DOHH2 (cell line): ENCODE data around the gene ARID5B.

Experiments
- H3F3A ChIP-seq: fragments of 200-600 bp; sonication (generic), shearing (Covaris generic); 2 replicates; pipeline ENCODE4 v1.6.0; 2016; ENCODE audit warnings: antibody characterized with exemption, mild to moderate bottlenecking; ENCODE audit not compliant: control insufficient read depth, insufficient read depth
- H3K27ac ChIP-seq: fragments of 200-600 bp; sonication (generic); 2 replicates; pipeline ENCODE4 v1.5.1; 2014; ENCODE audit warnings: low read depth, mild to moderate bottlenecking, low read length, moderate library complexity
- H3K27me3 ChIP-seq: fragments of 200-600 bp; sonication (generic); 2 replicates; pipeline ENCODE4 v1.6.1; 2014; ENCODE audit warnings: mild to moderate bottlenecking, low read length, mixed read lengths; ENCODE audit not compliant: control insufficient read depth
- H3K36me3 ChIP-seq: fragments of 200-600 bp; sonication (generic); 2 replicates; pipeline ENCODE4 v1.6.1; 2014; ENCODE audit warnings: mild to moderate bottlenecking, low read length, moderate library complexity, mixed read lengths; ENCODE audit not compliant: control insufficient read depth
- H3K4me1 ChIP-seq: fragments of 200-600 bp; sonication (generic); 2 replicates; pipeline ENCODE4 v1.6.1; 2014; ENCODE audit warnings: mild to moderate bottlenecking, low read length, mixed read lengths; ENCODE audit not compliant: control insufficient read depth
- H3K4me2 ChIP-seq: fragments of 200-600 bp; sonication (generic); 2 replicates; pipeline ENCODE4 v1.6.0; 2014; ENCODE audit warnings: mild to moderate bottlenecking, low read length, moderate library complexity
- H3K4me3 ChIP-seq: fragments of 200-600 bp; sonication (generic); 2 replicates; pipeline ENCODE4 v1.5.1; 2014; ENCODE audit warnings: mild to moderate bottlenecking, low read length, mixed read lengths
- H3K79me2 ChIP-seq: fragments of 200-600 bp; sonication (generic); 2 replicates; pipeline ENCODE4 v1.6.1; 2014; ENCODE audit warnings: mild to moderate bottlenecking, low read length, mixed read lengths; ENCODE audit not compliant: control insufficient read depth
- H3K9me2 ChIP-seq: fragments of 200-600 bp; sonication (generic); replicated peaks from 2 replicates; pipeline ENCODE4 v1.6.1; 2014; ENCODE audit warnings: mild to moderate bottlenecking, low read length, mixed read lengths; ENCODE audit not compliant: control insufficient read depth
- H3K9me3 ChIP-seq: fragments of 200-600 bp; sonication (generic); 2 replicates; pipeline ENCODE4 v1.6.1; 2014; ENCODE audit warnings: antibody characterized with exemption, low read length, mixed read lengths; ENCODE audit not compliant: control insufficient read depth, insufficient read depth
- H4K20me1 ChIP-seq: fragments of 200-600 bp; sonication (generic); 2 replicates; pipeline ENCODE4 v1.6.0; 2014; ENCODE audit warnings: low read depth, mild to moderate bottlenecking, antibody characterized with exemption, low read length, moderate library complexity; ENCODE audit not compliant: control insufficient read depth, insufficient read depth
- CTCF ChIP-seq: fragments of 200-600 bp; sonication (generic); IDR thresholded peaks from one replicate; pipeline ENCODE4 v1.5.1; 2014; ENCODE audit warnings: antibody characterized with exemption, mild to moderate bottlenecking, low read depth, low read length; ENCODE audit not compliant: poor library complexity, severe bottlenecking
- EZH2phosphoT487 ChIP-seq: fragments of 200-600 bp; sonication (generic); IDR thresholded peaks from 2 replicates; pipeline ENCODE4 v1.6.1; 2017; ENCODE audit warnings: borderline replicate concordance, mild to moderate bottlenecking, antibody characterized with exemption, low read length, moderate library complexity, mixed read lengths

The ARID5B gene

GRCh38 chr10:62073429-62073828, 171.9 kb downstream of the ARID5B start:
- Histone ChIP-seq H3K27me3 (no peaks in the 10 kb centered on the region), H3K4me3 (no peak overlapping the region), H3K4me2 (no peak overlapping the region), H3K36me3 (peaks cover 67% of the 10 kb centered on the region), H3K27ac (no peak overlapping the region), H3K9me2 (no peaks in the 10 kb centered on the region), H3K79me2 (no peaks in the 10 kb centered on the region), H4K20me1 (no peaks in the 10 kb centered on the region), H3F3A (peaks cover 4% of the 10 kb centered on the region; the same call in 1 of the 2 replicates), H3K4me1 (peaks cover 28% of the 10 kb centered on the region), H3K9me3 (no peaks in the 10 kb centered on the region)
- no peak for TF ChIP-seq CTCF
- no peak for TF ChIP-seq EZH2phosphoT487

- Histone ChIP-seq H3K4me2 (no peak overlapping the region), H3K79me2 (no peaks in the 10 kb centered on the region), H3K9me2 (no peaks in the 10 kb centered on the region), H3K27me3 (no peaks in the 10 kb centered on the region), H3K4me3 (no peak overlapping the region), H3F3A (peaks cover 13% of the 10 kb centered on the region), H3K9me3 (no peaks in the 10 kb centered on the region), H3K27ac (no peak overlapping the region), H3K36me3 (peaks cover 69% of the 10 kb centered on the region), H3K4me1 (peaks cover 48% of the 10 kb centered on the region), H4K20me1 (no peaks in the 10 kb centered on the region)
- TF ChIP-seq EZH2phosphoT487 (no peak), CTCF (no peak)
Measured at GRCh38 chr10:62075414-62075813, 173.9 kb downstream of the ARID5B start.

- H3K9me2 ChIP-seq = no peaks in the 10 kb centered on the region
- no peaks in the 10 kb centered on the region for H3K27me3 ChIP-seq
- H3K79me2 ChIP-seq = no peaks in the 10 kb centered on the region
- peaks cover 53% of the 10 kb centered on the region for H3K4me1 ChIP-seq
- H3K4me3 ChIP-seq = no peak overlapping the region
- peaks cover 64% of the 10 kb centered on the region for H3K36me3 ChIP-seq
- no peaks in the 10 kb centered on the region for H3K9me3 ChIP-seq
- H3F3A ChIP-seq = peaks cover 18% of the 10 kb centered on the region
- no peak overlapping the region for H3K4me2 ChIP-seq
- TF ChIP-seq CTCF (no peak), EZH2phosphoT487 (no peak)
- no peaks in the 10 kb centered on the region for H4K20me1 ChIP-seq
- H3K27ac ChIP-seq = no peak overlapping the region
Measured at GRCh38 chr10:62075912-62076311, 174.4 kb downstream of the ARID5B start.
